Kidney (tissue), 14 donors: ENCODE data around the gene CCDC28B. TPM values are rescaled to one million over a fixed set of nuclear protein-coding genes. Genes with fewer than 3 reads are reported as not detected.

Experiments used
- DNase-seq, 5 donors: peaks; one replicate each; pipeline ENCODE4 v3.0.0-alpha.2; 2013 to 2020
- FAIRE-seq: peaks from 2 replicates; lab custom pipeline; 2012; peaks lifted over from hg19 to GRCh38; lab: Jason Lieb, UNC
- H3K27ac ChIP-seq, 2 donors: one replicate each; pipeline ENCODE4 v1.7.0; 2013; ENCODE audit warnings: low read depth in 2 of 2, low read length in 2 of 2, inconsistent platforms in 1 of 2
- H3K27me3 ChIP-seq: one replicate; pipeline ENCODE4 v1.7.1; 2013; ENCODE audit warnings: low read length, inconsistent platforms; ENCODE audit not compliant: control insufficient read depth, insufficient read depth
- H3K36me3 ChIP-seq, 3 donors: one replicate each; pipeline versions ENCODE4 v1.7.0 to v1.7.1; 2013; ENCODE audit warnings: low read length in 3 of 3, control low read depth in 1 of 3, inconsistent platforms in 1 of 3; ENCODE audit not compliant: insufficient read depth in 3 of 3, control insufficient read depth in 2 of 3
- H3K4me1 ChIP-seq, 3 donors: one replicate each; pipeline versions ENCODE4 v1.7.0 to v1.7.1; 2013; ENCODE audit warnings: low read length in 3 of 3, inconsistent platforms in 1 of 3, low read depth in 1 of 3; ENCODE audit not compliant: control insufficient read depth in 2 of 3, insufficient read depth in 2 of 3
- H3K4me3 ChIP-seq, 3 donors: one replicate each; pipeline versions ENCODE4 v1.7.0 to v1.8.1; 2013; ENCODE audit warnings: low read length in 3 of 3, control low read depth in 1 of 3, inconsistent platforms in 1 of 3
- H3K9ac ChIP-seq, 3 donors: one replicate each; pipeline versions ENCODE4 v1.7.0 to v1.7.1; 2013; ENCODE audit warnings: low read length in 3 of 3, control low read depth in 1 of 3, inconsistent platforms in 1 of 3
- H3K9me3 ChIP-seq, 3 donors: one replicate each; pipeline versions ENCODE4 v1.7.0 to v1.7.1; 2013; ENCODE audit warnings: low read length in 3 of 3, control low read depth in 1 of 3, inconsistent platforms in 1 of 3; ENCODE audit not compliant: control insufficient read depth in 2 of 3, insufficient read depth in 1 of 3
- CTCF ChIP-seq: IDR thresholded peaks from 3 replicates; pipeline ENCODE4 v1.5.1; 2012; ENCODE audit warnings: mild to moderate bottlenecking, moderate library complexity, borderline replicate concordance; ENCODE audit not compliant: insufficient read depth; ENCODE audit errors: extremely low read depth
- intact Hi-C: fragments of 100-400 bp; cut with DNase I; formaldehyde crosslinking; loops from one replicate; pipeline ENCODE4 v1.11.1; 2022
- polyA plus RNA-seq: library from polyadenylated mRNA; stranded (reverse); fragments of 350-450 nt; fragmentation: Illumina TruSeq; extraction: RNeasy Lipid Tissue Mini Kit (QIAGEN cat#74804); gene quantifications from one replicate; pipeline ENCODE4 v1.2.3, GENCODE V29; 2014; ENCODE audit warnings: low read depth, low replicate concordance; ENCODE audit not compliant: insufficient read depth
- total RNA-seq: library from RNA; stranded (reverse); fragmentation: NEBNext Ultra II Directional; extraction: Animal tissue kit (Norgen Biotek cat#: 25700); gene quantifications from one replicate; pipeline ENCODE4 v1.2.1, GENCODE V29; 2021
- donor health status: control.
- donor health status: control.
- donor health status: control.
- donor health status: control.
- donor health status: control.
- donor health status: DM: yes; HTN: yes; CAD: no.
- donor health status: Normal renal cell carcinoma (clear cell type).

The CCDC28B gene
- total and polyA plus RNA-seq, 2 donors from 2014 or later, result 4.0 to 25.4 TPM

GRCh38 chr1:32197837-32198236 lies 2.6 kb upstream of the CCDC28B start:
- H3K36me3 ChIP-seq, result peaks cover 4 to 38% (median 23%) of the 10 kb centered on the region in 3 donors
- H3K4me1 ChIP-seq, result peaks cover 4 to 11% (median 10%) of the 10 kb centered on the region in 3 donors
- no peaks in the 10 kb centered on the region for H3K9me3 ChIP-seq
- intact Hi-C loops, result no loop called here
- DNase-seq (peak in 1 of 5 donors; percentile 30), FAIRE-seq (no peak)
- H3K27me3 ChIP-seq, result no peaks in the 10 kb centered on the region
- no peak overlapping the region for H3K4me3 ChIP-seq
- H3K27ac ChIP-seq, result no peak overlapping the region
- no peak for TF ChIP-seq CTCF
- no peak overlapping the region for H3K9ac ChIP-seq

- Histone ChIP-seq H3K4me1 (peaks cover 4 to 11% (median 10%) of the 10 kb centered on the region in 3 donors), H3K27me3 (no peaks in the 10 kb centered on the region), H3K36me3 (peaks cover 4 to 32% (median 18%) of the 10 kb centered on the region in 3 donors), H3K4me3 (no peak overlapping the region), H3K9me3 (no peaks in the 10 kb centered on the region), H3K9ac (no peak overlapping the region), H3K27ac (no peak overlapping the region)
- FAIRE-seq (no peak), DNase-seq (peak in 1 of 5 donors; percentile 54)
- TF ChIP-seq CTCF, result no peak
- intact Hi-C loops, result no loop called here
Observed at GRCh38 chr1:32198237-32199042, 2.0 kb upstream of the CCDC28B start.

DNA sequence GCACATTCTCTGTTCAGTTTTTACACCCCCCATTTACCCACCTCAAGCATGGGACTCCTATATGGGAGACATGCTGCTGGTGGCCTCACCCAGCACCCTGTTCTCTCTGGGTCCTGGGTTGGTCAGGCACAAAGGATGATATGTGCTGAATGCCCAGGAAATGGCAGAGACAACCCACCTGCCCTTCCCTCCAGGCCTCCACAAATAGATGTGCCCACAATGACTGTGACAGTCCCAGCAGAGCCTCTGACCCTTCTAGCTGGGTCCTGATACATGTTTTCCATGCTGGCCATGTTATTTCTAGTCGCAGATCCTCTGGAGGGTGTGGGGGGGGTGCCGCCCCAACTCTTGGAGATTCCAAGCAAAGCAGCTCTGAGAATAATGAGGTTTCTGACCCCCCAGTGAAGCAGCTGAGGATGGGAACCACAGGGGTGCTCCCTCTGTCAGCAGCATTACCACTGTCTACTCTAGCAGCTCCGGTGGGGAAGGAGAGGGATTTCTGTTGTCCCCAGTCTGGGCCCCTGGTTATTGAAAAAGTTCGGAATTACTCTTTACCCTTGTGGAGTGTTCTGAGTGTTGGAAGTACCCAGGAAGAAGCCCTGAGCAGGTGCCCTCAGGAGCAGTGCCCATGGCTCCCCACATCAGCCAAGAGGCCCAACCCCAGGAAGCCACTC lies 1.2 kb upstream of the CCDC28B start:
- Histone ChIP-seq H3K4me3 (no peak overlapping the region), H3K36me3 (peaks cover under 1 to 26% (median 14%) of the 10 kb centered on the region in 3 donors), H3K4me1 (peaks cover 4 to 11% (median 10%) of the 10 kb centered on the region in 3 donors), H3K27me3 (no peaks in the 10 kb centered on the region), H3K9ac (no peak overlapping the region), H3K9me3 (no peaks in the 10 kb centered on the region), H3K27ac (peak overlapping the region in 1 of 2 donors; percentile 11)
- FAIRE-seq, result no peak
- no peak for TF ChIP-seq CTCF
- DNase-seq, result peak in 1 of 5 donors; percentile 38
- intact Hi-C loops, result no loop called here
